GM18508 (cell line): Measurements from ENCODE around the gene CKS1B.

Experiments used
- ATAC-seq: cut with Tn5 transposase; IDR thresholded peaks from one replicate; pipeline ENCODE4 v1.9.1; 2021; ENCODE audit warnings: moderate number of reproducible peaks; ENCODE audit not compliant: insufficient read depth, unreplicated experiment

Gene CKS1B

GRCh38 chr1:155011004-155011416 lies 36.5 kb downstream of the CKS1B start:
- no peak for ATAC-seq

GRCh38 chr1:155011437-155012025 lies 37.0 kb downstream of the CKS1B start:
- ATAC-seq, result no peak

GRCh38 chr1:155012026-155012546 lies 37.6 kb downstream of the CKS1B start:
- ATAC-seq, result no peak

- ATAC-seq, result no peak
Measured at GRCh38 chr1:155012776-155013602, 38.5 kb downstream of the CKS1B start.

GRCh38 chr1:155013632-155014031 lies 39.2 kb downstream of the CKS1B start:
- no peak for ATAC-seq

GRCh38 chr1:155014709-155015508 lies 40.4 kb downstream of the CKS1B start:
- no peak for ATAC-seq

GRCh38 chr1:155015527-155016230 lies 41.2 kb downstream of the CKS1B start:
- ATAC-seq, result no peak

GRCh38 chr1:155016231-155016831 lies 41.9 kb downstream of the CKS1B start:
- ATAC-seq, result no peak

- ATAC-seq, result no peak
Measured at GRCh38 chr1:155017041-155017945, 42.8 kb downstream of the CKS1B start.

- no peak for ATAC-seq
Measured at GRCh38 chr1:155017946-155018316, 43.5 kb downstream of the CKS1B start.

- ATAC-seq, result no peak
Measured at GRCh38 chr1:155018617-155019348, 44.3 kb downstream of the CKS1B start.

- ATAC-seq, result no peak
Measured at GRCh38 chr1:155019377-155020245, 45.1 kb downstream of the CKS1B start.

- ATAC-seq, result no peak
Measured at GRCh38 chr1:155022136-155022926, 47.9 kb downstream of the CKS1B start.

- no peak for ATAC-seq
Measured at GRCh38 chr1:155022927-155023236, 48.4 kb downstream of the CKS1B start.

- no peak for ATAC-seq
Measured at GRCh38 chr1:155023627-155024026, 49.1 kb downstream of the CKS1B start.

- no peak for ATAC-seq
Measured at GRCh38 chr1:155024315-155024714, 49.8 kb downstream of the CKS1B start.

- ATAC-seq, result no peak
Measured at GRCh38 chr1:155026154-155026553, 51.7 kb downstream of the CKS1B start.
